LNCaP clone FGC (cell line): Measurements from ENCODE around the gene LBX2.

Experiments
- DNase-seq: peaks from one replicate; pipeline ENCODE4 v3.0.0-alpha.2; 2011; ENCODE audit warnings: low read depth
- H3K4me3 ChIP-seq: 2 replicates; pipeline ENCODE4 v1.5.1; 2011; ENCODE audit warnings: mild to moderate bottlenecking, low read depth, low read length, control low read depth
- CTCF ChIP-seq: IDR thresholded peaks from 2 replicates; pipeline ENCODE4 v1.5.1; 2012; ENCODE audit warnings: mild to moderate bottlenecking; ENCODE audit not compliant: control insufficient read depth, insufficient read depth; ENCODE audit errors: extremely low read depth

The LBX2 gene

GRCh38 chr2:74526649-74527230 is 27.3 kb upstream of the LBX2 start:
- no peak overlapping the region for H3K4me3 ChIP-seq
- TF ChIP-seq CTCF = no peak
- no peak for DNase-seq

DNA sequence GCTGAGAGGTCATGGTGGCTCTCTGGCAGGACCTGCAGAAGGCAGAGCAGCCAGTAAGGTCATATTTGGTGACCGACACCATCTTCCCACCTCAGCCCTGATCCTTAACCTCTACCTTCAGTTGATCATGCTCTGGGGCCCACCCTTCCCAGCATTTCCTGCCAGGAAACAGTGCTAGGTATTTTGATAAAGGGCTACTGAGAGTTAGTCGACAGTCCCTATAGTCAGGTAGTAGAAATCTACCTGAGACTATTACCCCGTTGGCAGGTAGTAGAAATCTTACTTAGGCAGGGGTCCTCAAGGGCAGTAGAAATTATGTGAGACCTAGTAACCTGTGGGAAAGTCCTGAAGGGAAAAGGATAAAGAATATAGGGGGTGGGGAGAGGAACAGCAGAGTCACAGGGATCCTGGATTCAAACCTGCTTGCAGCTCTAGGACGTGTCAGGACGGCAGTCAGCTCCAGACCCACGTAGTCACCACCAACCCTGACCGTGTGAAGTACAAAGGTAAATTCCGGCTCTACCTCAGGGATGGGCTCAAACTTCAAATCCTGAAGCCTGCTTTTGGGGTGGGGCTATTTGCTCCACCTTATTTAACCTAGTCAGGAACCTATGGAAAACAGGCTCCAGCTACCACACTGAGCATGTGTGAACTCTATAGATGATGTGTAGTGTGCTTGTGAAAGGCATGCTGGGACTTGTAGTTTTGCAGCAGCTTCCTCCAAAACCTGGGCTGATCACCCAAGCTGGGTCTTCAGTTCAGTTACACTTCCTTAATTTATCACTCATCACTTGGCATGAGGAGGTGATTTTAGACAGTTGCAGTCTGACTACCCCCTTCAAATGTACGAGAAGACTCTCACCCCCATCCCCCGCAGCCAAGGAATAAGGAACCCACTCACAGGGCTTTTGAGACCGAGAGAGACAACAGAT is 26.6 kb upstream of the LBX2 start, which contains the start of gene DQX1:
Gene DQX1 (minus strand): TSS at position 515 of the 932 bp plus-strand sequence. CDS start 502 bp downstream, at position 13.
- DNase-seq = peak; percentile 79
- no peak for TF ChIP-seq CTCF
- H3K4me3 ChIP-seq = peak within 1 kb of the TSS; percentile 57

DNA sequence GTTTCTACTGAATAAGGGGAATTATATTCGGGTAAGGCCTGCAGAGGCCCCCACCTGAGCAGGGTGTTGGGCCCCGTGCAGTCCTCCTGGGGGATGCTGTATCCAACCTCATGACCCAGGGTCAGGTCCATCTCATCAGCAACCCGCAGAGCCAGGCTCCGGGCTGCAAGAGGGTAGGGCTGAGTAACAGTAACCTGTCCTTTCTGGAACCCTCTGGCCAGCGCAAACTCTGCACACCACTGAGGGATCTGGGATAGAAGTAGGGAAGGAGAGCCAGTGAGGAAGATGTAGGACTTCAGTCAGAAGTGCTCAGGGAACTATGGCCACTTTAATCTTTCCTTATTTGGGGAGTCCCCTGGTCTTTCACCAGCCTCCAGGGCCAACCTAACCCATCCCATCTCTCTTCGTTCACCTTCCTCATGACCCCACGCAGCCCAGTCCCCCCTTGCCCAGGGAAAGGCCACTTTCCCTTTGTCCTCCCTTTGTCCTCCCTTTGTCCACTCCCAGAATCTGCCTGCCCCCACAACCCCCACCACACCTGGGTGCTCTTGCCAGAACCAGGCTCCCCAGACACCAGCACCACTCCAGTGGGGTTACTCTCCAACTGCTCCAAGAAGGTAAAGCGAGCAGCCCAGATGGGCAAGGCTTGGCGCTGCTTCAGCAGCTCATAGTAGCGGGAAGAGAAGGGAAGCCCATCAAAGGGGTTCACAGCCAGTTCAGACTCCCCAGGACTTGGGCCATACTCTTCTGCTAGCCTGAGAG is 25.7 kb upstream of the LBX2 start:
- H3K4me3 ChIP-seq = peak overlapping the region; percentile 57
- TF ChIP-seq CTCF = no peak
- DNase-seq = no peak

- no peak for DNase-seq
- TF ChIP-seq CTCF = no peak
- H3K4me3 ChIP-seq = no peak overlapping the region
Measured at GRCh38 chr2:74524005-74524404, 24.6 kb upstream of the LBX2 start.

- TF ChIP-seq CTCF = no peak
- DNase-seq = no peak
- H3K4me3 ChIP-seq = no peak overlapping the region
Measured at GRCh38 chr2:74522516-74522915, 23.1 kb upstream of the LBX2 start.

GRCh38 chr2:74516650-74517049 is 17.2 kb upstream of the LBX2 start:
- H3K4me3 ChIP-seq = no peak overlapping the region
- no peak for DNase-seq
- no peak for TF ChIP-seq CTCF
